Stimulated activated CD4-positive, alpha-beta T cell treated with anti-CD3 and anti-CD28 coated beads, Interleukin-4, amount 100 ng/mL, for 1 hour (primary cell): ENCODE measurements around the gene DEPDC5.
"Not testable (repeated sequence)": the region's sequence is repeated elsewhere in the genome, so short reads cannot be mapped to it uniquely, and the experiment has no call there.

Experiments
- DNase-seq: peaks from one replicate; pipeline ENCODE4 v3.0.0-alpha.2; 2020

Gene DEPDC5

GRCh38 chr22:31815383-31815814 lies 61.6 kb downstream of the DEPDC5 start:
- not testable (repeated sequence) for DNase-seq

GRCh38 chr22:31816750-31817149 lies 62.9 kb downstream of the DEPDC5 start:
- no peak for DNase-seq

GRCh38 chr22:31818481-31819392 lies 64.9 kb downstream of the DEPDC5 start:
- DNase-seq = no peak

GRCh38 chr22:31820655-31821054 lies 66.8 kb downstream of the DEPDC5 start:
- DNase-seq = no peak

- DNase-seq = no peak
Observed at GRCh38 chr22:31821572-31821971, 67.8 kb downstream of the DEPDC5 start.

GRCh38 chr22:31822523-31822922 lies 68.7 kb downstream of the DEPDC5 start:
- no peak for DNase-seq

GRCh38 chr22:31825513-31825912 lies 71.7 kb downstream of the DEPDC5 start:
- no peak for DNase-seq

- no peak for DNase-seq
Observed at GRCh38 chr22:31826443-31826842, 72.6 kb downstream of the DEPDC5 start.

GRCh38 chr22:31828739-31829138 lies 74.9 kb downstream of the DEPDC5 start:
- DNase-seq = no peak

- peak; percentile 34 for DNase-seq
Observed at GRCh38 chr22:31829505-31829904, 75.7 kb downstream of the DEPDC5 start.

- DNase-seq = no peak
Observed at GRCh38 chr22:31830721-31831070, 76.9 kb downstream of the DEPDC5 start.

- DNase-seq = no peak
Observed at GRCh38 chr22:31833930-31834329, 80.1 kb downstream of the DEPDC5 start.

GRCh38 chr22:31836010-31836409 lies 82.2 kb downstream of the DEPDC5 start:
- DNase-seq = no peak

- no peak for DNase-seq
Observed at GRCh38 chr22:31838917-31839316, 85.1 kb downstream of the DEPDC5 start.

- DNase-seq = no peak
Observed at GRCh38 chr22:31839986-31840385, 86.2 kb downstream of the DEPDC5 start.

GRCh38 chr22:31840585-31840984 lies 86.8 kb downstream of the DEPDC5 start:
- DNase-seq = no peak

- DNase-seq = no peak
Observed at GRCh38 chr22:31841078-31841827, 87.4 kb downstream of the DEPDC5 start.

GRCh38 chr22:31843526-31843925 lies 89.7 kb downstream of the DEPDC5 start:
- DNase-seq = no peak

GRCh38 chr22:31844941-31845340 lies 91.1 kb downstream of the DEPDC5 start:
- no peak for DNase-seq

- DNase-seq = no peak
Observed at GRCh38 chr22:31846161-31847115, 92.6 kb downstream of the DEPDC5 start.

- no peak for DNase-seq
Observed at GRCh38 chr22:31848411-31848810, 94.6 kb downstream of the DEPDC5 start.

- DNase-seq = no peak
Observed at GRCh38 chr22:31850135-31850534, 96.3 kb downstream of the DEPDC5 start.
